GM21528 (cell line): ENCODE measurements around the gene ENO2.

ENCODE experiments used
- ATAC-seq: cut with Tn5 transposase; IDR thresholded peaks from one replicate; pipeline ENCODE4 v1.9.1; 2021; ENCODE audit warnings: mild to moderate bottlenecking, moderate library complexity; ENCODE audit not compliant: unreplicated experiment, low FRiP score

The ENO2 gene

GRCh38 chr12:6958609-6959057 is 44.3 kb downstream of the ENO2 start:
- ATAC-seq = no peak

- no peak for ATAC-seq
Measured at GRCh38 chr12:6959058-6959804, 44.9 kb downstream of the ENO2 start.

GRCh38 chr12:6959805-6960592 is 45.6 kb downstream of the ENO2 start:
- no peak for ATAC-seq

GRCh38 chr12:6960593-6961277 is 46.4 kb downstream of the ENO2 start:
- no peak for ATAC-seq

- no peak for ATAC-seq
Measured at GRCh38 chr12:6961278-6961694, 46.9 kb downstream of the ENO2 start.

GRCh38 chr12:6961695-6962284 is 47.4 kb downstream of the ENO2 start:
- no peak for ATAC-seq

- no peak for ATAC-seq
Measured at GRCh38 chr12:6962285-6963015, 48.1 kb downstream of the ENO2 start.

- ATAC-seq = no peak
Measured at GRCh38 chr12:6963016-6963731, 48.8 kb downstream of the ENO2 start.

- ATAC-seq = no peak
Measured at GRCh38 chr12:6963791-6964413, 49.5 kb downstream of the ENO2 start.

- no peak for ATAC-seq
Measured at GRCh38 chr12:6964605-6965025, 50.2 kb downstream of the ENO2 start.

GRCh38 chr12:6965026-6965661 is 50.8 kb downstream of the ENO2 start:
- peak; percentile 41 for ATAC-seq

GRCh38 chr12:6965714-6966113 is 51.3 kb downstream of the ENO2 start:
- ATAC-seq = no peak

GRCh38 chr12:6966351-6966750 is 52.0 kb downstream of the ENO2 start:
- no peak for ATAC-seq

- ATAC-seq = no peak
Measured at GRCh38 chr12:6967651-6968100, 53.3 kb downstream of the ENO2 start.

GRCh38 chr12:6968426-6968825 is 54.0 kb downstream of the ENO2 start:
- ATAC-seq = no peak

GRCh38 chr12:6970096-6970527 is 55.7 kb downstream of the ENO2 start:
- no peak for ATAC-seq
